NCI-H1417 (cell line): ENCODE data around the gene SMLR1.

Experiments used
- DNase-seq, 3 experiments: peaks; one replicate each; lab custom pipeline; 2025; lab: John Stamatoyannopoulos, UW

SMLR1 gene

GRCh38 chr6:130852844-130853554 is 25.8 kb downstream of the SMLR1 start:
- DNase-seq = no peak

- DNase-seq = no peak
These were observed 26.5 kb downstream of the SMLR1 start for GRCh38 chr6:130853555-130854183.

- DNase-seq = no peak
These were observed 30.8 kb downstream of the SMLR1 start for GRCh38 chr6:130858054-130858453.

- no peak for DNase-seq
These were observed 31.4 kb downstream of the SMLR1 start for GRCh38 chr6:130858498-130859160.

GRCh38 chr6:130859161-130859867 is 32.1 kb downstream of the SMLR1 start:
- DNase-seq = no peak

- DNase-seq = no peak
These were observed 35.2 kb downstream of the SMLR1 start for GRCh38 chr6:130862370-130862769.

- peak in 1 of 3 experiments; percentile 24 for DNase-seq
These were observed 36.4 kb downstream of the SMLR1 start for GRCh38 chr6:130863415-130864230.

- no peak for DNase-seq
These were observed 37.1 kb downstream of the SMLR1 start for GRCh38 chr6:130864344-130864743.

- DNase-seq = no peak
These were observed 38.6 kb downstream of the SMLR1 start for GRCh38 chr6:130865793-130866192.

GRCh38 chr6:130869681-130870080 is 42.5 kb downstream of the SMLR1 start:
- DNase-seq = no peak

- no peak for DNase-seq
These were observed 43.1 kb downstream of the SMLR1 start for GRCh38 chr6:130870179-130870880.

- peak; percentile 2 to 74 (median 28) for DNase-seq
These were observed 45.3 kb downstream of the SMLR1 start for GRCh38 chr6:130872250-130873095.

- no peak for DNase-seq
These were observed 46.5 kb downstream of the SMLR1 start for GRCh38 chr6:130873746-130874145.

- DNase-seq = no peak
These were observed 52.6 kb downstream of the SMLR1 start for GRCh38 chr6:130879826-130880225.

GRCh38 chr6:130882370-130882769 is 55.2 kb downstream of the SMLR1 start:
- no peak for DNase-seq

- DNase-seq = peak; percentile 63 to 93 (median 67)
These were observed 58.4 kb downstream of the SMLR1 start for GRCh38 chr6:130885392-130886192.
